ENCODE results near the gene ENO1.

The ENO1 gene

DNA sequence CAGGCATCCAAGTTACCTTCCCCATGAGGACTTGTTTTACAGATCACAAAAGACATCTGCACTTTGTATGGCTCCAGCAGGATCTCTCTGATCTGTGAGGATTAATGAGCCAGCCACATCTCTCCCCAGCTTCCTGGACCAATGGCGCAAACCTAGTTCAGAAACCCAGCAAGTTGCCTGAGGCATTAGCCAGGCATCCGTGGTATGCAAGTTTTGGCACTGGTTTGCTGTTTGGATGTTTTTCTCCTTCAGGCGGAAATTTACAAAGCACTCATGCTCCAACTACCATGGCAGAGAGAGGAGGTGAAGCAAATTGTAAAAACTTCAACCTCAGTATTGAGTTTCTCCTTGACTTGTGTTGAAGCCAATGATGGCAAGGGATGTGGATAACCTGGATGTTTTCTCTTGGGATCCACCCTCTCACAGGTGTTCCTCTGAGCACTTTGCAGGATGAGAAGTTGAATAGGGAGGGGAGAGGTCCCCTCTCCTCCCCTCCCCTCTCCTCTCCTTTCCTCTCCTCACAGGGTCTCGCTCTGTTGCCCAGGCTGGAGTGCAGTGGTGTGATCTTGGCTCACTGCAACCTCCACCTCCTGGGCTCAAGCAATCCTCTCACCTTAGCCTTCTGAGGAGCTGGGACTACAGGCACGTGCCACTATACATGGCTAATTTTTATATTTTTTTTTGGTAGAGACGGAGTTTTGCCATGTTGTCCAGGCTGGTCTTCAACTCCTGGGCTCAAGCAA lies 25.6 kb upstream of the ENO1 start:
- TF ChIP-seq GATA2 (IDR thresholded peaks at IDR 0.05; ENCODE audit: low read depth, low read length) (no peak), GATA3 (IDR thresholded peaks at IDR 0.05; ENCODE audit: low read depth, low read length) (no peak)

GRCh38 chr1:8903410-8903809 lies 24.9 kb upstream of the ENO1 start:
- TF ChIP-seq GATA2 (IDR thresholded peaks at IDR 0.05; ENCODE audit: low read depth, low read length) (no peak), GATA3 (IDR thresholded peaks at IDR 0.05; ENCODE audit: low read depth, low read length) (no peak)

DNA sequence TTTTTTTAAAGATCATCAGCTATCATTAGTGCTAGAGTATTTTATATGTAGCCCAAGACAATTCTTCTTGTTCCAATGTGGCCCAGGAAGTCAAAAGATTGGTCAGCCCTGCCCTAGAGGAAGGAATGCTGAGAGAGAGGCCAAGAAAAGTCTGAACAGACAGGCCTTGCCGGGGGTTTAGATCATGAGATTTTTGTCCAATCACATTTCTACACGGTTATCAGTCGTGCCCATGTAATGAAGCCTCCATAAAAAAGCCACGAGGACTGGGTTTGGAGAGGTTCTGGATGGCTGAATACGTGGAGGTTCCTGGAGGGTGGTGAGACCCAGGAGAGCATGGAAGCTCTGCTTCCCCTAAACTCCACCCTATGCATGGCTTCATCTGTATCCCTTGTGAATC lies 24.3 kb upstream of the ENO1 start:
- TF ChIP-seq GATA2 (IDR thresholded peaks at IDR 0.05; ENCODE audit: low read depth, low read length) (no peak), GATA3 (IDR thresholded peaks at IDR 0.05; ENCODE audit: low read depth, low read length) (no peak)

GRCh38 chr1:8899046-8899445 lies 20.6 kb upstream of the ENO1 start:
- no peak for TF ChIP-seq GATA2 (IDR thresholded peaks at IDR 0.05; ENCODE audit: low read depth, low read length)
- TF ChIP-seq GATA3 (IDR thresholded peaks at IDR 0.05; ENCODE audit: low read depth, low read length): no peak

DNA sequence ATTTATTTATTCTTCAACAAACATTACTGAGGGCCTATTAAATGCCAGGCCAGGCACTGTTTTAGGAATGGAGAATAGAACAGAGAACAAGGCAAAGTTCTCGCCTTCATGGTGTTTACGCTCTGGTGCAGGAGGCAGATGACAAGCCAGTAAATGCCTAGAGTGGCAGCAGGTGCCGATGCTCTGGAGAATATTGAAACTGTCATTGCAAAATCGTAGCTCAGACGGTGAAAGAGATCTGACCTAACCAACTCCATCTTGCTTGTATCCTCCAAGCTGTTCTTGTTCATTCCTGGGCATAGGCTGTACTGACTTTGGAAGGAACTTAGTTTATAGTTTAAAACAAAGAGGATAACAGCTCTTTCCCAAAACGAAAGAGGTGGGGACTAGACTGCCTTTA lies 13.5 kb upstream of the ENO1 start:
- TF ChIP-seq GATA3 (IDR thresholded peaks at IDR 0.05; ENCODE audit: low read depth, low read length) (no peak), GATA2 (IDR thresholded peaks at IDR 0.05; ENCODE audit: low read depth, low read length) (no peak)

DNA sequence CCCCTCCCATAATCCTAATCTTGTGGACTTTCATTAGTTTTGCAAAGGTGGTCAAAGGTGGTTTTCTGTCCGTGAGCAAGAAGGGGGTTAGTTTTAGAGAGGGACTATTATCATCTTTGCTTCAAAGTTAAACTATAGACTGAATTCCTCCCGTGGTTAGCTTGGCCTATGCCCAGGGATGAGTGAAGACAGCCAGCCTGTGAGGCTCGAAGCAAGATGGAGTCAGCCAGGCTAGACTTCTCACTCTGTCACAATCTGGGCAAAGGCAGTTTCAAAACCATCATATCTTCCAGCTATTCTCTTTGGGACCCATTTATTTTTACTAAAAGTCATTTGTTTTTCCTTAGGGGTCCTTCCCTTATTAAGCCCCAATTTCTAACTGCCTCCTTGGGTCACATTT lies 12.9 kb upstream of the ENO1 start:
- no peak for TF ChIP-seq GATA2 (IDR thresholded peaks at IDR 0.05; ENCODE audit: low read depth, low read length)
- TF ChIP-seq GATA3 (IDR thresholded peaks at IDR 0.05; ENCODE audit: low read depth, low read length): no peak

GRCh38 chr1:8889925-8890785 lies 11.7 kb upstream of the ENO1 start:
- TF ChIP-seq GATA2 (IDR thresholded peaks at IDR 0.05; ENCODE audit: low read depth, low read length) (no peak), GATA3 (IDR thresholded peaks at IDR 0.05; ENCODE audit: low read depth, low read length) (no peak)

DNA sequence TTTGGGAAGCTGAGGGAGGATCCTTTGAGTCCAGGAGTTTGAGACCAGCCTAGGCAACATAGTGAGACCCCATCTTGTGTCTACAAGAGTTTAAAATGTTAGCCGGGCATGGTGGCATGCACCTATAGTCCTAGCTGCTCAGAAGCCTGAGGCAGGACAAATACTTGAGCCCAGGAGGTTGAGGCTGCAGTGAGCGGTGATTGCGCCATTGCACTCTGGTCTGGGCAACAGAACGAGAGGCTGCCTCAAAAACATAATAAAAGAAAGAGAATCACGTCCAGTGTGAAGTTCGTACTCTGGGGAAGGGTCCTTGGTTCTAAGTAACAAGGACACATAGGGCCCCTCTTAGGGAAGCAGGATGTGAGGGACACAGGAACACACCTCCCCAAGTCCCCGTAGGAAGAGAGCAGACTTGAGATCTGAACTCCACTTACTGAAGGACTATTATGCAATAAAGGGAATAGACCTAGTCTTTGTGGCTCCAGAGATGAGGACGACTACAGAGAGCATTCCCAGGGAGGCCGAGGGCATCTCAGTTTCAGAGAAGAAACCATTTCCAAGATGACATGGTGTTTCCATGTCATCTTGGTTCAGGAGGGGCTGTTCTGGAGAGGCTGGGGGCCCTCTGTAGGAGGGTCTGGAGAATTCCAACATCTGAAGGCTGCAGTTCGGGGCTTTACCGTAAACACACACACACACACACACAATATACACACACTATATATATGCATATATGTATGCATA lies 10.8 kb upstream of the ENO1 start:
- TF ChIP-seq GATA2 (IDR thresholded peaks at IDR 0.05; ENCODE audit: low read depth, low read length) (no peak), GATA3 (IDR thresholded peaks at IDR 0.05; ENCODE audit: low read depth, low read length) (no peak)

GRCh38 chr1:8886589-8886988 lies 8.1 kb upstream of the ENO1 start:
- TF ChIP-seq GATA2 (IDR thresholded peaks at IDR 0.05; ENCODE audit: low read depth, low read length): no peak
- no peak for TF ChIP-seq GATA3 (IDR thresholded peaks at IDR 0.05; ENCODE audit: low read depth, low read length)

- TF ChIP-seq GATA2 (IDR thresholded peaks at IDR 0.05; ENCODE audit: low read depth, low read length): 0 out of 2 replicates have a peak, but pooled peaks have one; percentile 14
- no peak for TF ChIP-seq GATA3 (IDR thresholded peaks at IDR 0.05; ENCODE audit: low read depth, low read length)
Observed at GRCh38 chr1:8883491-8883890, 5.0 kb upstream of the ENO1 start.

DNA sequence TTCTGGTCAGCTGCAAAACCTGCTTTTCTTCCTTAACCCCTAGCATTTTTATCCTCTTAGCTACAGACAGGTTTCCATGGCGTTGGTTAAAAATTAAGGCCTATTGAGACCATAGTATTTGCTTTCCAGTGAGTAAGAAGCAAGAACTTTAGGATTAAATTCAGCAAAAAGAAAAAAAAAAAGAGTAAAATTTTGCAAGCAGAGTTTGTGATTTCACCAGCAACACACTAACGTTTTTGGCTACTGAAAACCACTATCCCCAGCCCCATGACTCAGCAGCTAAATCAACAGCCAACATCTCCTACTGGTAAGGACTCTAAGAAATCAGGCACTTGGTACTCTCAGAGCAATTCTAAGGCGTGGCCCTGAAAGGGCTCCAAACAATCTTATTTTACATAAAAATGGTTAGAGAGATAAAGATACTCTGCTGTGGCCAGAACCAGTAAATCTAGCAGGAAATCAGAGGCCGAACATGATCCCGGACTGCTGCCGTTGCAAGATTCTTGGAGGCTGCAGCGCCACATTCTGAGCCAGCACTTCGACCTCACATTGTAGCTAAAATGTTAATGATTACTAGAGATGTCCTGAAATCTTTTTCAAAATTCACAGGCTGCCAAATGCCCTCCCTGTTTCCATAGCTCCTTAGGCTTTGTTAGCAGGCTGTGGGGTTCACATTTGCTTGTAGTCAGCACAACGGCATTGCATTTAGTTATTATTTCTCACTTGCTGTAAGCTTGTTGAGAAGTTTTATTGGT lies 1.6 kb upstream of the ENO1 start:
- TF ChIP-seq GATA2 (IDR thresholded peaks at IDR 0.05; ENCODE audit: low read depth, low read length): no peak
- TF ChIP-seq GATA3 (IDR thresholded peaks at IDR 0.05; ENCODE audit: low read depth, low read length): no peak

DNA sequence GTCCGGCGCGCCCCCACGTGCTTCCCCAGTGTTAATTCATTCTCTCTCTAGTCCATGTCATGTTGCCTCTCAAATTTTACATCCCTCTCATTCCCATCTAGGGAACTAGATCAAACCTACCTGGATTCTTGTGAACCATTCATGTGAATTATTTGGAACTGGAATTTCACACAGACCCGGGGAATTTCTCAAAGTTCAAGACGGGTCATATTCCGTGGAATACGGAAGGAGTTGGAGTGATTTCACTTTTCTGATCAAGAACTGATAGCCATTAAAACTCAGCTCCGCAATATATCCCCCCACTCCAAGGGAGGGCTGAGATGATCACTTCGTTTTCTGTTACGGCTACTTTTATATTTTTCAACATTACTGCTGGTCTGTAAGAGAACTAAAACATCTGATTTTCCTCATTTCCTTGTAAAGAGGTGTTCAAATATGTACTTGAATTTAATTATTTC lies 1.0 kb upstream of the ENO1 start:
- TF ChIP-seq GATA3 (IDR thresholded peaks at IDR 0.05; ENCODE audit: low read depth, low read length) (no peak), GATA2 (IDR thresholded peaks at IDR 0.05; ENCODE audit: low read depth, low read length) (no peak)

DNA sequence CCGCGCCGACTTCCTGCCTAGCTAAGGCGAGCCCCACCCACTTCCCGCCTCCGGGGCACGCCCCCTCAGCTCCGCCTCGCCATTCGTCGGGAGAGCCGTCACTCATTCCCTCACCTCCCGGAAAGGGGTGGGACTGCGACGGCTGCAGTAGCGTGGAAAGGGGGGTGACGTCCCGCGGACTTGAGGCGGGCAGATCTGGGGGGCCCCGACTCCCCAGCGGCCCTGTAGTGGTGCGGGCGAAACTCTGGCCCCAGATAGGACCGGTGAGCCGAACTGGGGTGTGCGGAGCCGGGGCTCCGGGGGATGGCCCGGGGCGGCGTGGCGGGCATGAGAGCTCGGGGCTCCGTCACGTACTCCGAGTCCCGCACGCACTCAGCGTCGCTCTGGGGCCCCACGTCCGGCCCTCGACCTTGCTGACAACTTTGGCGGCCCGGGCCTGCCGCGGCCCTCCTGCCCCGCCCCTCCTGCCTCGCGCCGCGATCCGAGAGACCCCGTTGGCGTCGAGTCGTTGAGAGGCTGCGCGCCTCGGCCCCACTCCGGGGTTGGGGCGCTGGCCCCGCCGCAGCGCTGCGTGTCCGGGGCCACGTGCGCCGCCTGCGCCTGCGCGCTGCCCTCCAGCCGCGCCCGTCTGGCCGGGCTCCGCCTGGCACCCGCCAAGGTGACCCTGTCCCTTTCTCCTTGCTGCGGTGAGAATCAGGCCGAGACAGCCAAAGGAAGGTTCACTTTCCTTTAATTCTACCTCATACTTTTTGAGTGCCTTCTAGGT lies 395 bp upstream of the ENO1 start:
- TF ChIP-seq GATA2 (IDR thresholded peaks at IDR 0.05; ENCODE audit: low read depth, low read length) (no peak), GATA3 (IDR thresholded peaks at IDR 0.05; ENCODE audit: low read depth, low read length) (no peak)

Data from SH-SY5Y (cell line).